ENCODE measurements around the gene CNTNAP2. TPM values are rescaled to one million over a fixed set of nuclear protein-coding genes. Genes with fewer than 3 reads are reported as not detected.
"Not testable (repeated sequence)": the region's sequence is repeated elsewhere in the genome, so short reads cannot be mapped to it uniquely, and the experiment has no call there.

Gene CNTNAP2
- total and polyA plus RNA-seq, 2 of the 8 experiments (the other 6 are each of a cell fraction or from before 2014, with no cell fraction given), result 27.9 to 71.0 TPM

DNA sequence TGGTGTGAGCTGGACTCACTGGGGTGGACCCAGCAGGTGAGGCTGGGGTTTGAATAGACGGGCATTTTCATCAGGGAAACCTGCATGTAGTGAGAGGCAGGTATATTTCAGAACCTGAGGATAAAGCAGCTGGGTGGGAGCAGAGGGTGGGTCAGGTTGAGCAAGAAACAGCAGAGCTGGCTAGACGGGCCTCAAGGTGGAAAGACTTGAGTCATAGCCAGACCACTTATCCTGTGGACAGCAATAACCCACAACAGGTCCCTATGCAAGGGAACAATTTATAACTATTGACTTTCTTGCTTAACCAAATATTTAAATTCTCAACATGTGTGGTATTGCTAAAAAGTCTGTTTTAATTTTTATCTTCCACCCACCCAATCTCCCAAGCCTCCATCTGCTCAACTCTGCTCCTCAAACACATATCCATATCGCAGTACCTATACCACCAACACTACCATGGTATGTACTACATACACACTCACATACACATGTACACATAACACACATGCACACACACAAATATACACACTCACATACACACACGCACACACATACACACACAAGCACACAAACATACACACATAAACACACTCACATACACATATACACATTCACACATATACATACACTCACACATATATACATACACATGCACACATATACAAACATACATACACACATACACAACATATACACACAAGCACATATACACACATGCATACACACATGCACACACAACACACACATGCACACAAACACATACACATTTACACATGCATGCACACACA lies 2345.0 kb downstream of the CNTNAP2 start (continued):
- TF ChIP-seq ZNF274 (IDR thresholded peaks at IDR 0.05; ENCODE audit: borderline replicate concordance, extremely low read depth, low read length) (no peak), BRCA1 (IDR thresholded peaks at IDR 0.05; ENCODE audit: low read depth, low read length) (no peak)
- TF ChIP-seq, protein P1, sequence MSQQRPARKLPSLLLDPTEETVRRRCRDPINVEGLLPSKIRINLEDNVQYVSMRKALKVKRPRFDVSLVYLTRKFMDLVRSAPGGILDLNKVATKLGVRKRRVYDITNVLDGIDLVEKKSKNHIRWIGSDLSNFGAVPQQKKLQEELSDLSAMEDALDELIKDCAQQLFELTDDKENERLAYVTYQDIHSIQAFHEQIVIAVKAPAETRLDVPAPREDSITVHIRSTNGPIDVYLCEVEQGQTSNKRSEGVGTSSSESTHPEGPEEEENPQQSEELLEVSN (IDR thresholded peaks at IDR 0.05), result no peak

DNA sequence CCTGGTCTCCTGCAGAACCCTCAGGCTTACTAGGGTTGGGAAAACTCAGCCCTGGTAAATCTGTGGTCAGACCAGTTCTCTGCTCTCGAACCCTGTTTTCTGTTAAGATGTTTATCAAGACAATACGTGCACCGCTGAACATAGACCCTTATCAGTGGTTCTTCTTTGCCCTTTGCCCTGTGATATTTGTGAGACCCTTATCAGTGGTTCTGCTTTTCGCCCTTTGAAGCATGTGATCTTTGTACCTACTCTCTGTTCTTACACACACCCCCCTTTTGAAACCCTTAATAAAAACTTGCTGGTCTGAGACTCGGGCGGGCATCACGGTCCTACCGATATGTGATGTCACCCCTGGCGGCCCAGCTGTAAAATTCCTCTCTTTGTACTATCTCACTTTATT lies 2346.2 kb downstream of the CNTNAP2 start:
- H3K4ac ChIP-seq (replicated peaks; ENCODE audit: insufficient read length, low read depth, low read length); H2BK20ac ChIP-seq (ENCODE audit: low read length); H3K4me1 ChIP-seq (replicated peaks in 1 of 4; ENCODE audit: control insufficient read depth in 3 of 4, insufficient read depth in 4 of 4, low read length in 3 of 4); H2BK12ac ChIP-seq (ENCODE audit: low read depth, low read length); H2AFZ ChIP-seq (ENCODE audit: low read length); DNase-seq (ENCODE audit: low read depth in 1 of 2, low spot score in 2 of 2); H3K9ac ChIP-seq (replicated peaks in 1 of 4; ENCODE audit: extremely low read depth in 1 of 4, low read depth in 3 of 4, low read length in 3 of 4); H3K4me2 ChIP-seq (ENCODE audit: insufficient read depth in 1 of 2, low read depth in 2 of 2, low read length in 2 of 2); H4K5ac ChIP-seq (ENCODE audit: insufficient read length, low read depth, low read length); H3K18ac ChIP-seq (ENCODE audit: extremely low read depth, low read length); H2BK5ac ChIP-seq (ENCODE audit: low read depth, low read length); H3K27me3 ChIP-seq (replicated peaks in 1 of 4; ENCODE audit: control insufficient read depth in 3 of 4, extremely low read depth in 1 of 4, insufficient read depth in 3 of 4, low read length in 3 of 4); H3K79me1 ChIP-seq (ENCODE audit: low read depth, low read length); H3K23ac ChIP-seq (ENCODE audit: insufficient read length); H4K91ac ChIP-seq (replicated peaks; ENCODE audit: insufficient read length, low read length); CTCF ChIA-PET (ENCODE audit: partially characterized antibody); FAIRE-seq; H4K20me1 ChIP-seq (replicated peaks in 1 of 2; ENCODE audit: control insufficient read depth in 1 of 2, insufficient read depth in 2 of 2, low read length in 2 of 2); H3K4me3 ChIP-seq (ENCODE audit: extremely low read depth in 1 of 4, insufficient read depth in 2 of 4, low read depth in 3 of 4, low read length in 4 of 4); H4K8ac ChIP-seq (ENCODE audit: extremely low read depth, insufficient read depth, low read length); H2BK120ac ChIP-seq (replicated peaks; ENCODE audit: low read depth, low read length); H3K27ac ChIP-seq (ENCODE audit: low read depth, low read length); H3K23me2 ChIP-seq (ENCODE audit: low read depth, low read length); H3K36me3 ChIP-seq (ENCODE audit: control insufficient read depth in 2 of 4, insufficient read depth in 4 of 4, low read length in 3 of 4); H2AK5ac ChIP-seq (ENCODE audit: low read depth, low read length); H2BK15ac ChIP-seq (ENCODE audit: low read length); H3K79me2 ChIP-seq (ENCODE audit: control insufficient read depth in 1 of 2, insufficient read depth in 2 of 2, low read length in 2 of 2); H3K56ac ChIP-seq (replicated peaks; ENCODE audit: insufficient read length, low read depth, low read length); POLR2A ChIA-PET (ENCODE audit: partially characterized antibody); H3K14ac ChIP-seq (ENCODE audit: insufficient read length): not testable (repeated sequence)
- WGBS, 2 experiments (ENCODE audit: extremely low coverage in 1 of 2, insufficient coverage in 1 of 2, insufficient read length in 1 of 2, insufficient replicate concordance in 2 of 2, low coverage in 1 of 2, low lambda C conversion rate in 2 of 2, missing lambda C conversion rate in 1 of 2), result 89% methylated on average over 9 of the region's 9 CpGs; no CpG with 5 or more reads in 1 of the 2 experiments
- H3K9me3 ChIP-seq (ENCODE audit: insufficient read depth in 2 of 2, low read depth in 1 of 2, low read length in 1 of 2), result peaks cover 0 to 10% of the 10 kb centered on the region in 2 experiments; a peak in 1 of 4 replicates
